ENCODE data around the gene CFAP299. TPM values are rescaled to one million over a fixed set of nuclear protein-coding genes. Genes with fewer than 3 reads are reported as not detected.
A peak's percentile ranks its signal among the peaks of the same experiment; 100 is the strongest.

CFAP299 gene
- total and polyA plus RNA-seq, 9 of the 15 experiments (the other 6 are each of a cell fraction or from before 2014, with no cell fraction given), result 0.09 to 3.0 (median 0.76) TPM

DNA sequence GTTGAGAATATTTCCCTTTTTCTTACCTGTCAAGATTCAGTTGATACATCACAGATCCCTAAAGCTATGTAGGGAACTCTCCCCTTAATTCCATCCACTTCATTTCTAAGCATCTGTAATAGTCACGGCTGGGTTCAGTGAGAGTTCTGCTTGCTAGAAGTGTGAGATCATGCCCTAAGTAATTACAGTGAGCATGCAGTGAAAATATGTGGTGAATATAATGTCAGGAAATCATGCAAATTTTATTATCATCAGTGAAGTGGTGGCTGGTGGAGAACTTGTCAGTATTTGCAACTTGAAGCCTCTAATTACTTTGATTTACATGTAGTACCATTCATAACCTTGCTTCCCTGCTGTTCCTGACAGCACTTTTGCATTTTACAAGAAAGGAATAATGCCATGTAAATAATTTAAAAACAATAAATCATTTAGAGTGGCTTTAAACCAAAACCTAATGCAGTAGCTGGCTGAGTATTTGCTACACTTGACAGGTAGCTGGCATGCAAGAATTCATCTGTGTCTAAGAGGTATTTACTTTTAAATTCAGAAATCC lies 28.3 kb upstream of the CFAP299 start:
- Histone ChIP-seq H3K27me3 (ENCODE audit: control insufficient read depth in 2 of 2, insufficient read depth in 2 of 2, low read length in 2 of 2) (no peaks in the 10 kb centered on the region), H3K4me2 (ENCODE audit: insufficient read depth, low read length) (no peak overlapping the region), H3K9me3 (replicated peaks; ENCODE audit: control insufficient read depth, insufficient read depth, low read depth, low read length) (no peaks in the 10 kb centered on the region), H3K79me2 (ENCODE audit: control insufficient read depth, insufficient read depth, low read length) (no peaks in the 10 kb centered on the region), H2AFZ (ENCODE audit: low read depth, low read length) (peak overlapping the region; percentile 58; the same call in 1 of the 2 replicates), H3K4me3 (no peak overlapping the region), H3K9me1 (ENCODE audit: control insufficient read depth, insufficient read depth, low read length) (no peaks in the 10 kb centered on the region), H3K9ac (ENCODE audit: insufficient read depth in 1 of 2, low read depth in 2 of 2, low read length in 2 of 2) (no peak overlapping the region), H4K20me1 (replicated peaks; ENCODE audit: control insufficient read depth, insufficient read depth, low read length) (no peaks in the 10 kb centered on the region), H3K36me3 (ENCODE audit: control insufficient read depth, insufficient read depth, low read length) (no peaks in the 10 kb centered on the region), H3K27ac (ENCODE audit: extremely low read depth, low read depth, low read length) (no peak overlapping the region), H3K4me1 (replicated peaks in 1 of 2; ENCODE audit: control insufficient read depth in 2 of 2, insufficient read depth in 2 of 2, low read length in 2 of 2) (no peaks in the 10 kb centered on the region)
- intact Hi-C loops (cut with micrococcal nuclease), result no loop called here
- no peak for ATAC-seq
- CTCF ChIA-PET (ENCODE audit: low intra/inter-chr PET ratio), result no interaction called here
- no peak for FAIRE-seq
- in situ Hi-C loops (cut with MboI), result no loop called here
- no peak for DNase-seq (ENCODE audit: extremely low read depth in 1 of 4, low spot score in 3 of 4)
- POLR2A ChIA-PET, result interaction anchor here (0.6 to 1.2 kb wide), 2 partner anchors 13 to 29 kb away, joined by 3 read pairs; no protein-coding TSS in a partner anchor
- TF ChIP-seq PHTF2 (CRISPR knock-in tag; IDR thresholded peaks at IDR 0.05) (no peak), FOXK1 (CRISPR knock-in tag; IDR thresholded peaks at IDR 0.05; ENCODE audit: borderline replicate concordance) (no peak), OTX1 (CRISPR knock-in tag; IDR thresholded peaks at IDR 0.05) (no peak), GATAD2B (IDR thresholded peaks at IDR 0.05; ENCODE audit: borderline replicate concordance) (no peak)
- TF ChIP-seq, protein P1, sequence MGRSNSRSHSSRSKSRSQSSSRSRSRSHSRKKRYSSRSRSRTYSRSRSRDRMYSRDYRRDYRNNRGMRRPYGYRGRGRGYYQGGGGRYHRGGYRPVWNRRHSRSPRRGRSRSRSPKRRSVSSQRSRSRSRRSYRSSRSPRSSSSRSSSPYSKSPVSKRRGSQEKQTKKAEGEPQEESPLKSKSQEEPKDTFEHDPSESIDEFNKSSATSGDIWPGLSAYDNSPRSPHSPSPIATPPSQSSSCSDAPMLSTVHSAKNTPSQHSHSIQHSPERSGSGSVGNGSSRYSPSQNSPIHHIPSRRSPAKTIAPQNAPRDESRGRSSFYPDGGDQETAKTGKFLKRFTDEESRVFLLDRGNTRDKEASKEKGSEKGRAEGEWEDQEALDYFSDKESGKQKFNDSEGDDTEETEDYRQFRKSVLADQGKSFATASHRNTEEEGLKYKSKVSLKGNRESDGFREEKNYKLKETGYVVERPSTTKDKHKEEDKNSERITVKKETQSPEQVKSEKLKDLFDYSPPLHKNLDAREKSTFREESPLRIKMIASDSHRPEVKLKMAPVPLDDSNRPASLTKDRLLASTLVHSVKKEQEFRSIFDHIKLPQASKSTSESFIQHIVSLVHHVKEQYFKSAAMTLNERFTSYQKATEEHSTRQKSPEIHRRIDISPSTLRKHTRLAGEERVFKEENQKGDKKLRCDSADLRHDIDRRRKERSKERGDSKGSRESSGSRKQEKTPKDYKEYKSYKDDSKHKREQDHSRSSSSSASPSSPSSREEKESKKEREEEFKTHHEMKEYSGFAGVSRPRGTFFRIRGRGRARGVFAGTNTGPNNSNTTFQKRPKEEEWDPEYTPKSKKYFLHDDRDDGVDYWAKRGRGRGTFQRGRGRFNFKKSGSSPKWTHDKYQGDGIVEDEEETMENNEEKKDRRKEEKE (IDR thresholded peaks at IDR 0.05; ENCODE audit: borderline replicate concordance in 1 of 2, control insufficient read depth in 1 of 2, low read depth in 2 of 2, low read length in 1 of 2), result no peak
- BruUV-seq (replicated peaks), result no TSS peak
- WGBS (ENCODE audit: insufficient coverage, low coverage, missing lambda C conversion rate), result 23% methylated on average over 1 of the region's 1 CpG

Measured in K562 (cell line).